ENCODE data around the gene CORO6.

CORO6 gene

GRCh38 chr17:29633886-29634285, 11.2 kb upstream of the CORO6 start:
- no peak for DNase-seq (ENCODE audit: low read depth in 2 of 2)

GRCh38 chr17:29630630-29631193, 8.0 kb upstream of the CORO6 start:
- no peak for DNase-seq (ENCODE audit: low read depth in 2 of 2)

GRCh38 chr17:29629839-29630238, 7.1 kb upstream of the CORO6 start:
- DNase-seq (ENCODE audit: low read depth in 2 of 2), result no peak

GRCh38 chr17:29628644-29629043, 5.9 kb upstream of the CORO6 start:
- no peak for DNase-seq (ENCODE audit: low read depth in 2 of 2)

GRCh38 chr17:29627951-29628350, 5.2 kb upstream of the CORO6 start:
- no peak for DNase-seq (ENCODE audit: low read depth in 2 of 2)

GRCh38 chr17:29625037-29625750, 2.5 kb upstream of the CORO6 start:
- DNase-seq (ENCODE audit: low read depth in 2 of 2), result no peak

- no peak for DNase-seq (ENCODE audit: low read depth in 2 of 2)
Observed at GRCh38 chr17:29624586-29624985, 1.9 kb upstream of the CORO6 start.

- DNase-seq (ENCODE audit: low read depth in 2 of 2), result no peak
Observed at GRCh38 chr17:29623283-29623647, 553 bp upstream of the CORO6 start.

GRCh38 chr17:29621751-29622194, 939 bp downstream of the CORO6 start:
- no peak for DNase-seq (ENCODE audit: low read depth in 2 of 2)

- no peak for DNase-seq (ENCODE audit: low read depth in 2 of 2)
Observed at GRCh38 chr17:29620779-29621500, 1.8 kb downstream of the CORO6 start.

- DNase-seq (ENCODE audit: low read depth in 2 of 2), result no peak
Observed at GRCh38 chr17:29620271-29620670, 2.4 kb downstream of the CORO6 start.

- no peak for DNase-seq (ENCODE audit: low read depth in 2 of 2)
Observed at GRCh38 chr17:29619251-29619650, 3.5 kb downstream of the CORO6 start.

- no peak for DNase-seq (ENCODE audit: low read depth in 2 of 2)
Observed at GRCh38 chr17:29618272-29619065, 4.2 kb downstream of the CORO6 start.

GRCh38 chr17:29617481-29618271, 5.0 kb downstream of the CORO6 start:
- DNase-seq (ENCODE audit: low read depth in 2 of 2), result no peak

- DNase-seq (ENCODE audit: low read depth in 2 of 2), result peak in 1 of 2 experiments; percentile 45
Observed at GRCh38 chr17:29617125-29617480, 5.6 kb downstream of the CORO6 start.

GRCh38 chr17:29616300-29617048, 6.2 kb downstream of the CORO6 start:
- DNase-seq (ENCODE audit: low read depth in 2 of 2), result no peak

GRCh38 chr17:29615492-29616299, 7.0 kb downstream of the CORO6 start:
- DNase-seq (ENCODE audit: low read depth in 2 of 2), result peak; percentile 55 to 62

GRCh38 chr17:29615048-29615385, 7.7 kb downstream of the CORO6 start:
- DNase-seq (ENCODE audit: low read depth in 2 of 2), result no peak

- DNase-seq (ENCODE audit: low read depth in 2 of 2), result no peak
Observed at GRCh38 chr17:29614349-29615047, 8.2 kb downstream of the CORO6 start.

Measured in fibroblast of skin of left quadriceps (primary cell).